Activated T-helper 17 cell treated with anti-CD3 and anti-CD28 coated beads, Interleukin-2, amount 50 U/mL, for 72 hours (primary cell): ENCODE data around the gene CAPN1. TPM values are rescaled to one million over a fixed set of nuclear protein-coding genes. Genes with fewer than 3 reads are reported as not detected.
"Not testable (repeated sequence)": the region's sequence is repeated elsewhere in the genome, so short reads cannot be mapped to it uniquely, and the experiment has no call there.

Experiments used
- ATAC-seq: fragments of 150-1000 bp; cut with Tn5 transposase; replicated peaks from 2 replicates; pipeline ENCODE4 v1.10.0; 2021; ENCODE audit warnings: mild to moderate bottlenecking, moderate library complexity
- H3K27ac Mint-ChIP-seq: one replicate; pipeline ENCODE4 v1.8.0; 2022; ENCODE audit warnings: mixed read lengths
- H3K27me3 Mint-ChIP-seq: one replicate; pipeline ENCODE4 v1.8.0; 2022; ENCODE audit warnings: mixed read lengths
- H3K36me3 Mint-ChIP-seq: one replicate; pipeline ENCODE4 v1.8.0; 2022; ENCODE audit warnings: low read depth, mild to moderate bottlenecking, mixed read lengths
- H3K4me1 Mint-ChIP-seq: one replicate; pipeline ENCODE4 v1.8.0; 2022; ENCODE audit warnings: mixed read lengths
- H3K4me3 Mint-ChIP-seq: one replicate; pipeline ENCODE4 v1.8.0; 2022; ENCODE audit warnings: mild to moderate bottlenecking, mixed read lengths
- H3K9me3 Mint-ChIP-seq: one replicate; pipeline ENCODE4 v1.8.0; 2022; ENCODE audit warnings: mixed read lengths
- total RNA-seq, 2 donors: library from RNA; stranded (reverse); gene quantifications; one replicate each; pipeline ENCODE4 v1.2.3, GENCODE V29; 2022

Gene CAPN1
- total RNA-seq, 2 donors from 2014 or later = 143 to 150 TPM

DNA sequence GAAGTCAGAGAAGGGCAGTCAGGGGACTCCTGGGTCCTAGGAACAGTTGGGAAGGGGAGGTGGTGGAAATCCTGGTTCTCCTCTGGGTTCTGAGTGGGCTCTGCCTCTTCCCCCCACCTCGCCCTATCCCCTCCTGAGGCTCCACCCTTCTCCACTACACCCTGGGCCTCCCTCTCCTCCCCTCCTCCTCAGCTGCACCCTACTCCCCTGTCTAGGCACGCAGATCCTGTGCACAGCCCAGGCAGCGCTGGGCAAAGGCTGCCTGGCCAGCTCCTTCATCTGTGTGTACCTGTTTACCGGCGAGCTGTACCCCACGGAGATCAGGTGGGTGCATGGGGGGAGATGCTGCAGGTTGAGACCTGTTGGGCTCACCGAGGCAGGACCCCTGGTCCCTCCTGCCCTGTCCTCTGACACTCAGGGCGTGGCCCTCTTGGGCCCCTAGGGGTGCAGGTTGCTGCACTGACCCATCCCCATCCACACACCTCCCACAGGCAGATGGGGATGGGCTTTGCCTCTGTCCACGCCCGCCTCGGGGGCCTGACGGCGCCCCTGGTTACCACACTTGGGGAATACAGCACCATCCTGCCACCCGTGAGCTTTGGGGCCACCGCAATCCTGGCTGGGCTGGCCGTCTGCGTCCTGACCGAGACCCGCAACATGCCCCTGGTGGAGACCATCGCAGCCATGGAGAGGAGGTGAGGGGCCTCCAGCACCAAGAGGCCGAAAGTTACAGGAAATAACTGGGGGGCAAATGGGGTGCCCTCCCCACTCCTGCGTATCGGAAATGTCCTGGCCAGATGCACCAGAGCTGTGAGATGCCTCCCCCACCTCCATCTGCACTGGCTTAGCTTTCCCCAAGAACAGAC is 54.7 kb downstream of the CAPN1 start:
- no peak for ATAC-seq
- H3K27ac Mint-ChIP-seq = no peak overlapping the region
- H3K9me3 Mint-ChIP-seq = no peaks in the 10 kb centered on the region
- no peaks in the 10 kb centered on the region for H3K27me3 Mint-ChIP-seq
- no peaks in the 10 kb centered on the region for H3K4me1 Mint-ChIP-seq
- H3K36me3 Mint-ChIP-seq = no peaks in the 10 kb centered on the region
- H3K4me3 Mint-ChIP-seq = no peak overlapping the region

DNA sequence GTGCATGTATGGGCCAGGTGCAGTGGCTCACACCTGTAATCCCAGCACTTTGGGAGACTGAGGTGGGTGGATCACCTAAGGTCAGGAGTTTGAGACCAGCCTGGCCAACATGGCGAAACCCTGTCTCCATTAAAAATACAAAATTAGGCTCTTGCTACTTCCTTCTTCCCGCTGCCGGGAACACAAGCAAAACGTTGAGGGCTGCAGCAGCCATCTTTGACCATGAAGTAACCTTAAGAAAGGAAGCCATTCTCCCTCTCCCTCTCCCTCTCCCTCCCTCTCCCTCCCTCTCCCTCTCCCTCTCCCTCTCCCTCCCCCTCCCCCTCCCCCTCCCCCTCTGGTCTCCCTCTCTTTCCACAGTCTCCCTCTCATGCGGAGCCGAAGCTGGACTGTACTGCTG is 56.6 kb downstream of the CAPN1 start:
- H3K9me3 Mint-ChIP-seq, ATAC-seq, H3K36me3 Mint-ChIP-seq, H3K27ac Mint-ChIP-seq, H3K4me3 Mint-ChIP-seq, H3K4me1 Mint-ChIP-seq, H3K27me3 Mint-ChIP-seq: not testable (repeated sequence)

DNA sequence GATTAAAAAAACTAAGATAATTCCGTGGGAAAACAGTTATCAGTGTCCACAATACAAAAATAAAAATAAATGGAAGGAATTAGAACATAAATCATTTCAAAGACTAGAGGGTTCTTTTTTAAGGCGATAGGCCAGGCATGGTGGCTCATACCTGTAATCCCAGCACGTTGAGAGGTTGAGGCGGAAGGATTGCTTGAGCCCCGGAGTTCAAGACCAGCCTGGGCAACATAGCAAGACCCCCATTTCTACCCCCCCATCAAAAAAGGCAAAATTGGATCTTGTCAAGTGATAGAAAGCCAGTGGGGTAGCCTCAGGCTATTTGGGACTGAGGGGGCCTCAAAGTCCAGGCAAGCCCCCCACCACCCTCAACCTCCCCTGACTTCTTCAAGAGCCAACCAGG is 59.4 kb downstream of the CAPN1 start:
- Mint-ChIP-seq H3K4me3 (no peak overlapping the region), H3K27me3 (no peaks in the 10 kb centered on the region), H3K36me3 (no peaks in the 10 kb centered on the region), H3K27ac (no peak overlapping the region), H3K9me3 (no peaks in the 10 kb centered on the region), H3K4me1 (no peaks in the 10 kb centered on the region)
- ATAC-seq = no peak

DNA sequence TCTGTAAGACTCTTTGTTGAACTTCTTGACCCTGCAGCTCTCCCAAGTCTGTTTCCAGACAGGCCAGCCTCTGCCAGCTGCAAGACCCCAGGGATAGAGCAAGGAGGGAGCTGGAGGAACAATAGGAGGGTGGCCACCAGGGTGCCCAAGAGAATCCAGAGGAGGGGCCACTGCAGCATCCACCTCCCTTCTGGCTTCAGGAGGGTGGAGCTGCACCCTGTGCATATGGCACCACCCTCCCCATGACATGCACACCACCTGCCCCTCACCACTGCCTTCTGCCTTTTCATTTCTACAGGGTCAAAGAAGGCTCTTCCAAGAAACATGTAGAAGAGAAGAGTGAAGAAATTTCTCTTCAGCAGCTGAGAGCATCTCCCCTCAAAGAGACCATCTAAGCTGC is 60.0 kb downstream of the CAPN1 start:
- no peak overlapping the region for H3K27ac Mint-ChIP-seq
- no peak overlapping the region for H3K4me3 Mint-ChIP-seq
- H3K36me3 Mint-ChIP-seq = no peaks in the 10 kb centered on the region
- H3K9me3 Mint-ChIP-seq = no peaks in the 10 kb centered on the region
- H3K27me3 Mint-ChIP-seq = no peaks in the 10 kb centered on the region
- no peak for ATAC-seq
- H3K4me1 Mint-ChIP-seq = no peaks in the 10 kb centered on the region

DNA sequence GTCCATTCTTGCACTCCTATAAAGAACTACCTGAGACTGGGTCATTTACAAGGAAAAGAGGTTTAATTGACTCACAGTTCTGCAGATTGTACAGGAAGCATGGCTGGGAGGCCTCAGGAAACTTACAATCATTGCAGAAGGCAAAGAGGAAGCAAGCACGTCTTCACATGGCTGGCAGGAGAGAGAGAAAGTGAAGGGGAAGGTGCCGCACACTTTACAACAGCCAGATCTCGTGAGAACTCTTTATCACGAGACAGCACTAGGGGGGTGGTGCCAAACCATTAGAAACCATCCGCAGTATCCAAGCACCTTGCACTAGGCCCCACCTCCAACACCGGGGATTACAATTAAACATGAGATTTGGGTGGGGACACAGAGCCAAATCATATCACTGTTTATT is 60.7 kb downstream of the CAPN1 start:
- Mint-ChIP-seq H3K4me1 (no peaks in the 10 kb centered on the region), H3K27me3 (no peaks in the 10 kb centered on the region), H3K4me3 (no peak overlapping the region), H3K36me3 (no peaks in the 10 kb centered on the region), H3K27ac (no peak overlapping the region), H3K9me3 (no peaks in the 10 kb centered on the region)
- no peak for ATAC-seq

DNA sequence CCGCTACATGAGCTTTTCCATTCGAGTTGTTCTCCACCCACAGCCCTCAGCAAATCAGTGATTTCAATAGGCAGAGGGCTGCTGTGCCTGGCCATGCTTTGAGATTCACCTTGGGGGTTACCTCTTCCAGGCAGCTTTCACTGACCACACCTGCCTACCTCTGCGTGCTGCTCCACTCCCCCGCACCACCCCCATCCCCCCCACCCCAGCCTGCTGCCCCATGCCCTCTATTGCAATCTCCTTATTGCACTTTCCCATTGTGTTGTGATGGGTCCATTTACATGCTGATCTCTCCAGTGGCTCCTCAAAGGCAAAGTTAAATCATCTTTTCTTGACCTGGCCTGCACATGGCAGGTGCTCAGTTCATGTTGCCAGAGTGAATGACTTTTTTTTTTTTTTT is 62.1 kb downstream of the CAPN1 start:
- Mint-ChIP-seq H3K27ac (no peak overlapping the region), H3K4me3 (no peak overlapping the region), H3K27me3 (no peaks in the 10 kb centered on the region), H3K9me3 (no peaks in the 10 kb centered on the region), H3K36me3 (no peaks in the 10 kb centered on the region), H3K4me1 (no peaks in the 10 kb centered on the region)
- ATAC-seq = no peak

DNA sequence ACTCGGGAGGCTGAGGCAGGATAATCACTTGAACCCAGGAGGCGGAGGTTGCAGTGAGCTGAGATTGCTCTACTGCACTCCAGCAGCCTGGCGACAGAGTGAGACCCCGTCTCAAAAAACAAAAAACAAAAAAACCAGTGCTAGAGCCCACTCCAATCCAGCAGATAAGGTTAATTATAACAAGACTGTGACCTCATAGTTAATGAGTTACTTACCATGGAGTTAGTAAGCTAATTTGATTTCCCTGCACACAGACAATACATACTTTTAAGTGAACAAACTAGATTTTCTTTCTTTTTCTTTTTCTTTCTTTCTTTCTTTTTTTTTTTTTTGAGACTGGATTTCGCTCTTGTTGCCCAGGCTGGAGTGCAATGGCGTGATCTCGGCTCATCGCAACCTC is 63.3 kb downstream of the CAPN1 start:
- H3K9me3 Mint-ChIP-seq, H3K4me1 Mint-ChIP-seq, H3K4me3 Mint-ChIP-seq, H3K36me3 Mint-ChIP-seq, H3K27me3 Mint-ChIP-seq, H3K27ac Mint-ChIP-seq, ATAC-seq: not testable (repeated sequence)

DNA sequence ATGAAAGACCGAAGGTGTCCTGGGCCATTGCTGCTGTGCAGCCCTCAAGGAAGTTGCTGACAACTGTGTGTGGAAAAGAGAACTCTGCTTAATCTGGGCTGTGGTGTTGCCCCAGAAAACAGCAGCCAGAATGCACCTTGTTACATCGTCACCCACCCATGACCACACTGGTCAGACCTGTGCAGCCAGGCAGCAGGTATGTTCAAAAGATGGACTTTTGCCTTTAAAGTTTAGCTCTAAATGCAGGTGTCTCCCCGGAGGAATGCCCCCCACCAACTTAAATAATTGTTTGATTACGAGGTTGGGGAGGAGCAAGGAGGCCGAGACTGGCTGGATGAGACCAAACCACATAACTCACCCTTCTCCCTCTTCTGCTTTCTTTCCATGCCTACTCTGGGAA is 64.8 kb downstream of the CAPN1 start:
- Mint-ChIP-seq H3K27ac (no peak overlapping the region), H3K4me1 (no peaks in the 10 kb centered on the region), H3K27me3 (no peaks in the 10 kb centered on the region), H3K9me3 (no peaks in the 10 kb centered on the region), H3K4me3 (no peak overlapping the region), H3K36me3 (no peaks in the 10 kb centered on the region)
- ATAC-seq = no peak

DNA sequence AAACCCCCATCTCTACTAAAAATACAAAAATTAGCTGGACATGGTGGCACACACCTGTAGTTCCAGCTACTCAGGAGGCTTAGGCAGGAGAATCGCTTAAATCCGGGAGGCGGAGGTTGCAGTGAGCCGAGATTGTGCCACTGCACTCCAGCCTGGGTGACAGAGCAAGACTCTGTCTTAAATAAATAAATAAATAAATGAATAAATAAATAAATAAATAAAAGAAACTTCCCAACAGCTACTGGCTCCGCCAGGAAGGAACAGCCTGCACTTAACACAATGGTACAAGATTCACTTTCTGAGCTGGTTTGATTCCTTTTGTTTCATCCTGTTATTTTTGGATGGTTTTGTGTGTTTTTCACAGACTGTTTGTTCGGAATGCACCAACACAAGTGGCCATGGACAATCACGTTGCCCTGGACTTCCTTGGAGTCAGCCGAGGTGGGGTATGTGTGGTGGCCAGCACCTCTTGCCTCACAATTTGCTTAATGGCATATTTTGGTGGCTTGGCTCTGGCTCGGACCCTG is 66.5 kb downstream of the CAPN1 start:
- H3K4me1 Mint-ChIP-seq, H3K27me3 Mint-ChIP-seq, H3K36me3 Mint-ChIP-seq, H3K4me3 Mint-ChIP-seq, H3K27ac Mint-ChIP-seq, ATAC-seq, H3K9me3 Mint-ChIP-seq: not testable (repeated sequence)

DNA sequence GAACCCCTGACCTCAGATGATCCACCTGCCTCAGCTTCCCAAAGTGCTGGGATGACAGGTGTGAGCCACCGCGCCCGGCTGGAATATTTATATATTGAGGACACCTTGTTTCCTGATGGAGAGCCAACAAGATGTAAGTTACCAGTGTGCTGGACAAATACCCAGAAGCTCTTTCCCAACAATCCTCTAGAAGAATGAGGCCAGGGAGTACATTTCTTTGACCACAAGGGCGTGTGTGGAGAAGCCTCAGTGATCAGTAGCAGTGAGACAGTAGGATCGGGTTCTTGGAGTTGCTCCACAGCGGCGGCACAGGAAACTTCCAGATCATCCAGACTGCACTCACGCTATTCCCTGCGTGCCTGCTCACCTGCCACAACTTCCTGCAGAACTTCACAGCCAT is 69.7 kb downstream of the CAPN1 start:
- Mint-ChIP-seq H3K27ac (no peak overlapping the region), H3K4me1 (no peaks in the 10 kb centered on the region), H3K4me3 (no peak overlapping the region), H3K36me3 (no peaks in the 10 kb centered on the region), H3K9me3 (no peaks in the 10 kb centered on the region), H3K27me3 (no peaks in the 10 kb centered on the region)
- no peak for ATAC-seq

DNA sequence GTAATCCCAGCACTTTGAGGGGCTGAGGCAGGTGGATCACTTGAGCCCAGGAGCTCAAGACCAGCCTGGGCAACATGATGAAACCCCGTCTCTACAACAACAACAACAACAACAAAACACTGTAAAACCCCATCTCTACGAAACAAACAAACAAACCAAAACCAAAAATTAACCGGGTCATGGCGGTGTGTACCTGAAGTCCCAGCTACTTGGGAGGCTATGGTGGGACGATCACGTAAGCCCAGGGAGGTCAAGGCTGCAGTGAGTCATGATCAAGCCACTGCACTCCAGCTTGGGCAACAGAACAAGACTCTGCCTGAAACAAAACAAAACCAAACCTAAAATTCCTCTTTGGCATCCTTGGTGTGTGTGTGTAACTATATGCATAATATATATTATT is 73.0 kb downstream of the CAPN1 start:
- Mint-ChIP-seq H3K4me1 (no peaks in the 10 kb centered on the region), H3K36me3 (no peaks in the 10 kb centered on the region), H3K27ac (no peak overlapping the region), H3K27me3 (no peaks in the 10 kb centered on the region), H3K4me3 (no peak overlapping the region), H3K9me3 (no peaks in the 10 kb centered on the region)
- no peak for ATAC-seq

DNA sequence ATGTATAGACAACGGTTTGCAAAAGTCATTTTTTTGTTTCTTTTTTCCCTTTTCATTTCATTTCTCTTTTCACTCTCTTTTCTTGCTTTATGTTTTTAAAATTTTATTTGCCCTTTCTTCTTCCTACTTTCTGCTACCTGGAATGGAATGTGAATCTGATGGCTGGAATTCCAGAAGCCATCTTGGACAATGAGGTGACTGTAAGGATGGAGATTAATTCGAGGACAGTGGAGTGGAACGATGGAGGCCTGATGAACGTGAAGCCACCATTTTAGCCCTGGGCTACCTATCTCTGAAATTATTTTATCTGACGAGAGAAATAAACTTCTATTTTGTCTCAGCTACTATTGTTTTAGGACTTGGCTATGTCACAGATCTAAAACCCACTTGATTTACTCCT is 77.3 kb downstream of the CAPN1 start:
- Mint-ChIP-seq H3K4me3 (no peak overlapping the region), H3K4me1 (peaks cover 8% of the 10 kb centered on the region), H3K36me3 (peaks cover 21% of the 10 kb centered on the region), H3K27me3 (no peaks in the 10 kb centered on the region), H3K27ac (no peak overlapping the region), H3K9me3 (no peaks in the 10 kb centered on the region)
- ATAC-seq = no peak

DNA sequence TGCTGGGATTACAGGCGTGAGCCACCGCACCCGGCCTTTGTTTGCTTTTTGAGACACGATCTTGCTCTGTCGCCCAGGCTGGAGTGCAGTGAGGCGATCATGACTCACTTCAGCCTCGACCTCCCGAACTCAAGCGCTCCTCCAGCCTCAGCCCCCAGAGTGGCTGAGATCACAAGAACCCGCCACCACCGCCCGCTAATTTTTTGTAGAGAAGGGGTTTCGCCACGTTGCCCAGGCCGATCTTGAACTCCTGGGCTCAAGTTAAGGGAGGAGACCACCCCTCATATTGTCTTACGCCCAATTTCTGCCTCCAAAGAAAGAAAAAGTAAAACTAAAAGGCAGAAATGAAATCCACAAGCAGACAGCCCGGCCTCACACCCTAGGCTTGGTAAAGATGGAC is 78.6 kb downstream of the CAPN1 start:
- no peak for ATAC-seq
- H3K27ac Mint-ChIP-seq = peak overlapping the region; percentile 17
- peaks cover 14% of the 10 kb centered on the region for H3K4me1 Mint-ChIP-seq
- H3K4me3 Mint-ChIP-seq = no peak overlapping the region
- H3K27me3 Mint-ChIP-seq = no peaks in the 10 kb centered on the region
- peaks cover 33% of the 10 kb centered on the region for H3K36me3 Mint-ChIP-seq
- H3K9me3 Mint-ChIP-seq = no peaks in the 10 kb centered on the region

DNA sequence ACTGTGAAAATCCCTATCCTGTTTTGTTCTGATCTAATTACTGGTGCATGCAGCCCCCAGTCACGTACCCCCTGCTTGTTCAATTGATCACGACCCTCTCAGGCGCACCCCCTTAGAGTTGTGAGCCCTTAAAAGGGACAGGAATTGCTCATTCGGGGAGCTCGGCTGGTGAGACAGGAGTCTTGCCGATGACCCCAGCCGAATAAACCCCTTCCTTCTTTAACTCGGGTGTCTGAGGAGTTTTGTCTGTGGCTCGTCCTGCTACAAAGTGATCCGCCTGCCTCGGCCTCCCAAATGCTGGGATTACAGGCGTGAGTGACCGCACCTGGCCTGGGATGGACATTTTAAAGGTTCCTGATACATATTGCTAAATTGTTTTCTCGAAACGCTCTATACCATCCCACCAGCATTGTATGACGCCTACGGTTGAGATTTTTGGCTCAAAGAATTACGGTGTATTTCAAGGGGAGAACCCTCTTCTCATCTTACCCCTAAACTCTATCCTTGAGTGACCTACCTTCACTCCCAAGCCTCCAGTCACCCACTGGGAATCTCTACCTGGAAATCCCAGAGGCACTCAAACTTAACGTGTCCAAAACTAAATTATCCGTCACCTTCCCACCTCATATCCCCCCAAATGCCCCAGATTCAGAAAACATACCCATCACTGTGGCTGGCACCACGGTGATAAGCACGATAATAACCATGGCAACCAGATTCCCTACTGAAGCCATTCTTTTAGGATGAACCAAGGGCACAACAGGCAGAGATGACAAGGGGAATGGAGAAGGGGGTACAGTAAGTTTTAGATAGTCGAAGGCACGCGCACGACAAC is 79.2 kb downstream of the CAPN1 start:
- Mint-ChIP-seq H3K27ac (peak overlapping the region; percentile 92), H3K4me3 (peak overlapping the region; percentile 95), H3K36me3 (peaks cover 40% of the 10 kb centered on the region), H3K9me3 (no peaks in the 10 kb centered on the region), H3K4me1 (peaks cover 17% of the 10 kb centered on the region), H3K27me3 (no peaks in the 10 kb centered on the region)
- ATAC-seq = no peak
